Astrocyte (in vitro differentiated cells and primary cell): Measurements from ENCODE around the gene ZNF385B.

Experiments
- EZH2 ChIP-seq: IDR thresholded peaks from 2 replicates; pipeline ENCODE4 v1.6.1; 2012; ENCODE audit warnings: mild to moderate bottlenecking, low read length, inconsistent platforms; ENCODE audit not compliant: insufficient read depth
- TF ChIP-seq, protein P1 (sequence below): IDR thresholded peaks from 2 replicates; pipeline ENCODE4 v1.5.1; 2011; ENCODE audit warnings: low read depth, mild to moderate bottlenecking, inconsistent platforms, low read length, moderate library complexity; ENCODE audit not compliant: insufficient read depth

DNA sequence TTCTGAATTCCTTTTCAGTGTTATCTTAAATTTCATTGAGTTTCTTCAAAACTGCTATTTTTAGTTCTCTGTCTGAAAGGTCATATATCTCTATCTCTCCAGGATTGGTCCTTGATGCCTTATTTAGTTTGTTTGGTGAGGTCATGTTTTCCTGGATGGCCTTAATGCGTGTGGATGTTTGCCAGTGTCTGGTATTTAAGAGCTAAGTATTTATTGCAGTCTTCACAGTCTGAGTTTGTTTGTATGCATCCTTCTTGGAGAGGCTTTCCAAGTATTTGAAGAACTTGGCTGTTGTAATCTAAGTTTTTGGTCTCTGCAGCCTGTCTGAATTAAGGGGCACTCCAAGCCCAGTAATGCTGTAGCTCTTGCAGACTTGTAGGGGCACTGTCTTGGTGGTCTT lies 249.3 kb downstream of the ZNF385B start:
- TF ChIP-seq, protein P1, sequence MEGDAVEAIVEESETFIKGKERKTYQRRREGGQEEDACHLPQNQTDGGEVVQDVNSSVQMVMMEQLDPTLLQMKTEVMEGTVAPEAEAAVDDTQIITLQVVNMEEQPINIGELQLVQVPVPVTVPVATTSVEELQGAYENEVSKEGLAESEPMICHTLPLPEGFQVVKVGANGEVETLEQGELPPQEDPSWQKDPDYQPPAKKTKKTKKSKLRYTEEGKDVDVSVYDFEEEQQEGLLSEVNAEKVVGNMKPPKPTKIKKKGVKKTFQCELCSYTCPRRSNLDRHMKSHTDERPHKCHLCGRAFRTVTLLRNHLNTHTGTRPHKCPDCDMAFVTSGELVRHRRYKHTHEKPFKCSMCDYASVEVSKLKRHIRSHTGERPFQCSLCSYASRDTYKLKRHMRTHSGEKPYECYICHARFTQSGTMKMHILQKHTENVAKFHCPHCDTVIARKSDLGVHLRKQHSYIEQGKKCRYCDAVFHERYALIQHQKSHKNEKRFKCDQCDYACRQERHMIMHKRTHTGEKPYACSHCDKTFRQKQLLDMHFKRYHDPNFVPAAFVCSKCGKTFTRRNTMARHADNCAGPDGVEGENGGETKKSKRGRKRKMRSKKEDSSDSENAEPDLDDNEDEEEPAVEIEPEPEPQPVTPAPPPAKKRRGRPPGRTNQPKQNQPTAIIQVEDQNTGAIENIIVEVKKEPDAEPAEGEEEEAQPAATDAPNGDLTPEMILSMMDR: no peak
- no peak for TF ChIP-seq EZH2
